Osteocyte (in vitro differentiated cells): ENCODE data around the gene ARSA. TPM values are rescaled to one million over a fixed set of nuclear protein-coding genes. Genes with fewer than 3 reads are reported as not detected.
"Not testable (repeated sequence)": the region's sequence is repeated elsewhere in the genome, so short reads cannot be mapped to it uniquely, and the experiment has no call there.

Experiments
- DNase-seq: peaks from one replicate; pipeline ENCODE4 v3.0.0; 2021; ENCODE audit warnings: mixed read lengths; ENCODE audit not compliant: unreplicated experiment; ENCODE audit errors: extremely low spot score
- H3K27ac Mint-ChIP-seq: one replicate; pipeline ENCODE4 v1.8.0; 2021; ENCODE audit warnings: mild to moderate bottlenecking, mixed read lengths; ENCODE audit not compliant: unreplicated experiment
- H3K27me3 Mint-ChIP-seq: one replicate; pipeline ENCODE4 v1.8.0; 2021; ENCODE audit warnings: mixed read lengths; ENCODE audit not compliant: unreplicated experiment
- H3K36me3 Mint-ChIP-seq: one replicate; pipeline ENCODE4 v1.8.0; 2021; ENCODE audit warnings: mixed read lengths; ENCODE audit not compliant: unreplicated experiment
- H3K4me1 Mint-ChIP-seq: one replicate; pipeline ENCODE4 v1.8.0; 2021; ENCODE audit warnings: mixed read lengths; ENCODE audit not compliant: unreplicated experiment
- H3K4me3 Mint-ChIP-seq: one replicate; pipeline ENCODE4 v1.8.0; 2021; ENCODE audit warnings: mild to moderate bottlenecking, moderate library complexity, mixed read lengths; ENCODE audit not compliant: unreplicated experiment
- H3K9me3 Mint-ChIP-seq: one replicate; pipeline ENCODE4 v1.8.0; 2021; ENCODE audit warnings: mixed read lengths; ENCODE audit not compliant: unreplicated experiment
- CTCF ChIP-seq: fragments of 200-600 bp; sonication (generic); IDR thresholded peaks from 2 replicates; pipeline ENCODE4 v1.5.0; 2021; ENCODE audit warnings: antibody characterized with exemption, mild to moderate bottlenecking, moderate library complexity
- total RNA-seq: library from RNA; stranded (reverse); gene quantifications from 2 replicates; pipeline ENCODE4 v1.2.1, GENCODE V29; 2021

ARSA gene
- total RNA-seq, 1 donor from 2014 or later: 43.5 TPM

GRCh38 chr22:50620593-50621355 lies 7.2 kb downstream of the ARSA start:
- no peak for TF ChIP-seq CTCF
- Mint-ChIP-seq H3K27me3 (peaks cover 5% of the 10 kb centered on the region), H3K4me3 (peak overlapping the region; percentile 63), H3K36me3 (no peaks in the 10 kb centered on the region), H3K27ac (no peak overlapping the region), H3K4me1 (peaks cover 19% of the 10 kb centered on the region), H3K9me3 (no peaks in the 10 kb centered on the region)
- no peak for DNase-seq

DNA sequence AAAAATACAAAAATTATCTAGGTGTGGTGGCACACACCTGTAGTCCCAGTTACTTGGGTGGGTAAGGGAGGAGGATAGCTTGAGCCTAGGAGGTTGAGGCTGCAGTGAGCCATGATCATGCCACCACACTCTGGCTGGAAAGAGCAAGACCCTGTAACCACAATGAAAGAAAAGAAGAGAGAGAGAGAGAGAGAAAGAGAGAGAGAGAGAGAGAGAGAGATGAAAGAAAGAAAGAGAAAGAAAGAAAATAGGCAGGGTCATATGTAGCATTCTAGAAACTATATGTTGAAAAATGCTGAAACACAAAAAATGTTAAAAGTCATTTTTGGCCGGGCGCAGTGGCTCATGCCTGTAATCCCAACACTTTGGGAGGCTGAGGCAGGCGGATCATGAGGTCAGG lies 13.7 kb downstream of the ARSA start:
- H3K27ac Mint-ChIP-seq, H3K9me3 Mint-ChIP-seq, DNase-seq, H3K4me3 Mint-ChIP-seq, H3K4me1 Mint-ChIP-seq, H3K36me3 Mint-ChIP-seq: not testable (repeated sequence)
- peaks cover 18% of the 10 kb centered on the region for H3K27me3 Mint-ChIP-seq

DNA sequence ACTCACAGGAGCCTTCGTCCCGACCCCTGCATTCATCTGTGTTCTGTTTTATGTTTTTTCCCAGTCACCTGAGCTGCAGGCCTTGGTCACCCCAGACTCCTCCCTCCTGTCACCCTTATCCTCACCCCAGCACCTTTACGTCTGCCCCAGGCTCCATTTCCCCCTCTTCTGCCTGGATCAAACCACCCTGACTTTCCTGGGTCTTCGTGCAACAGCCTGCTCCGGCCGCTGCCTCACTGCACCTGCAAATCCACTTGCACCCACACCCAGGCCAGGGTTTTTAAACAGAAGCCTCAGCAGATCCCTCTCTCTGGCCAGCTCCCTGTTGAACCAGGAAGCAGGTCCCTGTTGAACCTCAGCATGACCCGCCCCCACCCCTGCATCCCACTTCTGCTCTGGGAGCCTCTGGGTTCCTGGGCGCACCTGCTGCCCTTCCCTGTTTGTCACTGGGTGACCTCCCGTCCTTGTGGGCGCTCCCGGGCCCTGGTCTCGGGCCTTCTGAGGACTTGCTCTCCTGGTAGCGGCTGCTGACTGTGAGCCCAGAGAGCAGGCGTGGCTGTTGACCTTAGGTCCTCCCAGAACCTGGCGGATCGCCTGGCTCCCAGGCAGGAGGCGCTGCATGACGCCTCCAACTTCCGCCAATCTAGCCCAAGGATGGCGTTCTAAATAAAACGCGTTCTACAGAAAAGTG lies 14.5 kb downstream of the ARSA start:
- Mint-ChIP-seq H3K27ac (no peak overlapping the region), H3K4me1 (peaks cover 2% of the 10 kb centered on the region), H3K4me3 (no peak overlapping the region), H3K36me3 (no peaks in the 10 kb centered on the region), H3K27me3 (peaks cover 18% of the 10 kb centered on the region), H3K9me3 (no peaks in the 10 kb centered on the region)
- TF ChIP-seq CTCF: no peak
- no peak for DNase-seq

DNA sequence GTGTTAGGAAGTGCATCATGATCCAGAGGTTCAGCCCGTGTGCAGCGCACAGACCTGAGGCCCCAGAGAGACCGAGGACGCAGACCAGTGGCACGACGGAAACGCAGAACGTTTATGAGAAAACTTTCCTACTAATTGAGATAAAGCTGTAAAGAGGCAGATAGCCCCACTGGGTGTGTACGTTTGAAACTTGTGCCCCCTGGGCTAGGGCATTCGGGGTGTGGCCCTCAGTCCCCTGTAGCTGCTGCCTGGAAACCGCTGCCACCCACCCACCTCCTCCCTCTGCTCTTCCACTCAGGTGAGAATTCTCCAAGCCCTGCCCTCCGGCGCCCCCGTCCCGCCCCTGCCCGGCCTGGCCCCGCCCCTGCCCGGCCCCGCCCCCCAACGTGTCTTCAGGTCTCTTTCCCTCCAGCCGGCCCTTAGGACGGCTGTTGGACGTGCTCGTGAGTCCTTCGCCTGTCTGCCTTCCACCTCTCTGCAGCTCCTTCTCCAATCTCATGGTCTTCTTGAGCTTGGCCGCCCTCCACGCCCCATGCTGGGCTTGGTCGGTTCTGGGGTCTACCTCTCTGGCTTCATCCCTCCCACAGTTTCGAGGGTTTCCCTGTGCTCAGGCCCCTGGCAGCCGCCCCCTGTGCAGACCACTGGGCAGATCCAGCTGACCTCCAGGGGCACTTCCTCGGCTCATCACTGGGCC lies 15.3 kb downstream of the ARSA start:
- TF ChIP-seq CTCF: no peak
- Mint-ChIP-seq H3K27ac (no peak overlapping the region), H3K9me3 (no peaks in the 10 kb centered on the region), H3K4me1 (peaks cover 2% of the 10 kb centered on the region), H3K4me3 (no peak overlapping the region), H3K27me3 (peaks cover 16% of the 10 kb centered on the region), H3K36me3 (no peaks in the 10 kb centered on the region)
- no peak for DNase-seq

- no peaks in the 10 kb centered on the region for H3K36me3 Mint-ChIP-seq
- DNase-seq: no peak
- H3K9me3 Mint-ChIP-seq: no peaks in the 10 kb centered on the region
- H3K27me3 Mint-ChIP-seq: peaks cover 16% of the 10 kb centered on the region
- peaks cover 2% of the 10 kb centered on the region for H3K4me1 Mint-ChIP-seq
- no peak for TF ChIP-seq CTCF
- no peak overlapping the region for H3K4me3 Mint-ChIP-seq
- H3K27ac Mint-ChIP-seq: no peak overlapping the region
These were observed 15.8 kb downstream of the ARSA start for GRCh38 chr22:50612168-50612527.
